Body of pancreas (tissue), 4 donors: ENCODE results near the gene ZC3H4.

Experiments used
- POLR2A ChIP-seq, 3 donors: fragments of 450-650 bp; IDR thresholded peaks; one replicate each; pipeline ENCODE4 v1.6.1; 2016; ENCODE audit warnings: antibody characterized with exemption in 3 of 3, mild to moderate bottlenecking in 2 of 3
- TF ChIP-seq, protein P1 (sequence below), 7 experiments: fragments of 450-650 bp in 4 of 7; fragments of 200-600 bp in 3 of 7; sonication (generic) in 3 of 7; IDR thresholded peaks; one replicate each; pipeline ENCODE4 v1.5.1; 2016 to 2019; ENCODE audit warnings: antibody characterized with exemption in 7 of 7

DNA sequence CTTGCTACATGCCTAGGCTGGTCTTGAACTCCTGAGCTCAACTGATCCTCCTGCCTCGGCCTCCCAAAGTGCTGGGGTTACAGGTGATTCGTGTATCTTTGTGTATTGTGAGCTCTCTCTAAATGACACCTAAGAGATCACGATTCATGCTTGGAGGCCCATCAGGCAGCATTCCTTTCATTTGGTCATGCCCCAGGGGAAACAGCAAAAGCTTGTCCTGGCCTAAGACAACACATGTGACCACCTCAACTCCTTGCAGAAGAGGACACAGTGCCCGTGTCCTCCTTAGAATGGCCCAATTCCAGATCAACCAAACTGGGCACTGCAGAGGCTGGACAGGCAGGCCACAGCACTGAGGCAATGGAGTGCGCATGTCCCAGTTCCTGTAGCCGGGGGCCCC, 32.5 kb downstream of the ZC3H4 start:
- TF ChIP-seq, protein P1, sequence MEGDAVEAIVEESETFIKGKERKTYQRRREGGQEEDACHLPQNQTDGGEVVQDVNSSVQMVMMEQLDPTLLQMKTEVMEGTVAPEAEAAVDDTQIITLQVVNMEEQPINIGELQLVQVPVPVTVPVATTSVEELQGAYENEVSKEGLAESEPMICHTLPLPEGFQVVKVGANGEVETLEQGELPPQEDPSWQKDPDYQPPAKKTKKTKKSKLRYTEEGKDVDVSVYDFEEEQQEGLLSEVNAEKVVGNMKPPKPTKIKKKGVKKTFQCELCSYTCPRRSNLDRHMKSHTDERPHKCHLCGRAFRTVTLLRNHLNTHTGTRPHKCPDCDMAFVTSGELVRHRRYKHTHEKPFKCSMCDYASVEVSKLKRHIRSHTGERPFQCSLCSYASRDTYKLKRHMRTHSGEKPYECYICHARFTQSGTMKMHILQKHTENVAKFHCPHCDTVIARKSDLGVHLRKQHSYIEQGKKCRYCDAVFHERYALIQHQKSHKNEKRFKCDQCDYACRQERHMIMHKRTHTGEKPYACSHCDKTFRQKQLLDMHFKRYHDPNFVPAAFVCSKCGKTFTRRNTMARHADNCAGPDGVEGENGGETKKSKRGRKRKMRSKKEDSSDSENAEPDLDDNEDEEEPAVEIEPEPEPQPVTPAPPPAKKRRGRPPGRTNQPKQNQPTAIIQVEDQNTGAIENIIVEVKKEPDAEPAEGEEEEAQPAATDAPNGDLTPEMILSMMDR (IDR thresholded peaks at IDR 0.05): no peak
- TF ChIP-seq POLR2A (IDR thresholded peaks at IDR 0.05): no peak
